Activated naive CD4-positive, alpha-beta T cell treated with Interleukin-2 at 50 U/mL for 16 hours (primary cell): ENCODE data around the gene TADA1.
"Not testable (repeated sequence)": the region's sequence is repeated elsewhere in the genome, so short reads cannot be mapped to it uniquely, and the experiment has no call there.

ENCODE experiments used
- DNase-seq: peaks from one replicate; pipeline ENCODE4 v3.0.0-alpha.2; 2020

TADA1 gene

GRCh38 chr1:166843322-166843721 is 32.7 kb downstream of the TADA1 start:
- DNase-seq, result no peak

GRCh38 chr1:166840309-166841274 is 35.5 kb downstream of the TADA1 start:
- DNase-seq, result no peak

GRCh38 chr1:166839600-166840308 is 36.3 kb downstream of the TADA1 start:
- peak; percentile 64 for DNase-seq

- DNase-seq, result peak; percentile 85
Measured at GRCh38 chr1:166838766-166839599, 37.1 kb downstream of the TADA1 start, which contains the start of gene POGK. POGK (plus strand) TSS chr1:166839475; CDS start chr1:166840957, 1,482 bp downstream.

GRCh38 chr1:166836733-166837132 is 39.3 kb downstream of the TADA1 start:
- no peak for DNase-seq

GRCh38 chr1:166829762-166830161 is 46.3 kb downstream of the TADA1 start:
- not testable (repeated sequence) for DNase-seq

- no peak for DNase-seq
Measured at GRCh38 chr1:166827426-166827825, 48.6 kb downstream of the TADA1 start.

GRCh38 chr1:166822385-166822784 is 53.7 kb downstream of the TADA1 start:
- DNase-seq, result no peak

- DNase-seq, result no peak
Measured at GRCh38 chr1:166819974-166820373, 56.1 kb downstream of the TADA1 start.

- DNase-seq, result no peak
Measured at GRCh38 chr1:166814611-166815010, 61.5 kb downstream of the TADA1 start.

GRCh38 chr1:166813508-166814223 is 62.4 kb downstream of the TADA1 start:
- no peak for DNase-seq

- no peak for DNase-seq
Measured at GRCh38 chr1:166811691-166812090, 64.4 kb downstream of the TADA1 start.

- DNase-seq, result no peak
Measured at GRCh38 chr1:166808952-166809351, 67.1 kb downstream of the TADA1 start.
